GM12891 (cell line): ENCODE measurements around the gene PALB2.

Source experiments
- POLR2A ChIP-seq: IDR thresholded peaks from 2 replicates; pipeline ENCODE4 v1.6.1; 2011; ENCODE audit warnings: low read depth, low read length, control low read depth
- POU2F2 ChIP-seq: IDR thresholded peaks from 2 replicates; pipeline ENCODE4 v1.6.1; 2011; ENCODE audit warnings: low read depth, mild to moderate bottlenecking, control low read depth, low read length, moderate library complexity
- TAF1 ChIP-seq: IDR thresholded peaks from 2 replicates; pipeline ENCODE4 v1.6.1; 2011; ENCODE audit warnings: low read depth, low read length, control low read depth

GRCh38 chr16:23634461-23635036 is 6.6 kb downstream of the PALB2 start:
- TF ChIP-seq TAF1 (no peak), POLR2A (no peak), POU2F2 (no peak)
